NAMALWA (cell line): Measurements from ENCODE around the gene NRXN3.

Experiments used
- DNase-seq: peaks from one replicate; pipeline ENCODE4 v3.0.0-alpha.2; 2015; ENCODE audit warnings: low spot score

Gene NRXN3

GRCh38 chr14:79363291-79363690 lies 1193.1 kb downstream of the NRXN3 start:
- no peak for DNase-seq

DNA sequence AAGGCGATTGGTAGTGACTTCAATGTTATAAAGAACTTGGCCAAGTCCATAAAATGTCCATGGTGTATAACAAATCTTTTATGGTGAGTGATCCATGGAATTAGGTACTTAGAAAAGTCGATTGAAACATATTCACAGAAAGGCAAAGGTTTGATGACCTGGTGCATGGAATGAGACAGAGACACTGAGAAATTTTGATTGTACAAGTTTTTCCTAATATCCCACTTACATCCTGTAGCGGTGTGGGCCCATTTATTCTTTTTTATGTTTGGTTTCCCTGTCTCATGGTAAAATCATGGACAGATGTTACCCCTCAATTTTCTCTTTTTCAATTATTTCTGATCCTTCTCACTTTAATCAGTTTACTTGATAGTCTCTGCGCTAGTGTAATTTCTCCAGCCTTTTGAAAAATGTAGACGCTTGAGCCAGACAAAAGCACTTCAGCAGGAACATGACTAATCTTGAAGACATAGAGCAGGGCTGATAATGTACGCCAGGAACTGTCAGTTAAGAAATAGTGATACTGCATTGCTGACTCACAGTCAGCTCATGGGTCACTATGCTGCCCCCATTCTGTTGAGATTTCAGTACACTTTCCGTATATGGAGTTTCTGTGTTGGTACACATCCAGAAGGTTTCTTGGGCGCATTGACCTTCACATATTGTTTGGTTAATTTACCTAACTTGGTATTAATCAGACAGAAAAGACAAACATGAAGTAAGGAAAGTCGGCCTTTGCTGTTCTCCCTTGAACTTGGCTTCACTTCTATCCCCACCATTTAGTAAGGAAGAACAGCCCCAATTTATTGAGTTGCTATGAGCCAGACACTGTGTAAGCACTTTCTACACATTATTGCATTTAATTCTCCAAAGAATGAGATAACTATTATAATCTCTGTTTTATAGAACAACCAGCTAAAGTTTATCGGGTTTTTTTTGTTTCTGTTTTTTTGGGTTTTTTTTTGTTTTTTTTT lies 1199.5 kb downstream of the NRXN3 start:
- DNase-seq: no peak

DNA sequence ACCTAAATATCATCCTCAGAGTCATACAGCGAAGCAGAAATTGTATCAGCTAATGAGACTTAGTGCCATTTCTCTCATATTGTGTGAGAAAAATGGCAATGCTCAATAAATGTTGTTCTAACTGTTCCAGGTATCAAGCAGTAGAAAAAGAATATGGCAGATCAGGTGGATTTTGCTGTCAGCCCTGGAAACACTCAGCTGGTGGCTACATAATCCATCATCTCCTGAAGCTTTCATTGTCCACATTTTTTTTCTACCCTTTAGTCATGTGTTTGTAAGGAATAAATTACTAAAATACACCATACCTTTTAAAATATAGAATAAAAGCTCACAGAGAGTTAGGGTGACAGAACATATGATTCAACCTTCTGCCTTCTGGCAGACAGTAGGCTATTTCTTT lies 1200.8 kb downstream of the NRXN3 start:
- no peak for DNase-seq

- DNase-seq: no peak
These were observed 1203.3 kb downstream of the NRXN3 start for GRCh38 chr14:79373451-79373850.

GRCh38 chr14:79375356-79375755 lies 1205.2 kb downstream of the NRXN3 start:
- DNase-seq: no peak

GRCh38 chr14:79376557-79376956 lies 1206.4 kb downstream of the NRXN3 start:
- no peak for DNase-seq

DNA sequence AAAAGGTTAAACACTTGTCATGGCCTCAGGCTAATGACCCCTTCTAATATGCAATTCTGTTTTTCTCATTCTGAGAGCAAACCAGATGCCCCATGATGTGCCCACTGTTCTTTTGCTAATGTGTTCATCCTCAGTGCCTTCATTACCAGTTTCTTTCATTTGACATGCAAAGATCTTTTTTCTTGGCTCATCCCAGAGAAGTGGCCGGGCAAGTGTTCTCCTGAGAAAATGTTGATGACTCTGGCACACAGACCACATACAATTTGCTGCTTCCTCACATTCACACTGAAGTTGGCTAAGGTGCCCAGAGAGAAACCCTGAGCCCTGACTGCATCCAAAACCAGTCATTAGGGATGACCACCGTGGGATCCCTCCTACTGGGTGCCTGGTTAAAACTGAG lies 1207.8 kb downstream of the NRXN3 start:
- no peak for DNase-seq

GRCh38 chr14:79379266-79379665 lies 1209.1 kb downstream of the NRXN3 start:
- no peak for DNase-seq

GRCh38 chr14:79383031-79383430 lies 1212.9 kb downstream of the NRXN3 start:
- no peak for DNase-seq

GRCh38 chr14:79383475-79383874 lies 1213.3 kb downstream of the NRXN3 start:
- no peak for DNase-seq

- no peak for DNase-seq
These were observed 1224.9 kb downstream of the NRXN3 start for GRCh38 chr14:79395061-79395460.

DNA sequence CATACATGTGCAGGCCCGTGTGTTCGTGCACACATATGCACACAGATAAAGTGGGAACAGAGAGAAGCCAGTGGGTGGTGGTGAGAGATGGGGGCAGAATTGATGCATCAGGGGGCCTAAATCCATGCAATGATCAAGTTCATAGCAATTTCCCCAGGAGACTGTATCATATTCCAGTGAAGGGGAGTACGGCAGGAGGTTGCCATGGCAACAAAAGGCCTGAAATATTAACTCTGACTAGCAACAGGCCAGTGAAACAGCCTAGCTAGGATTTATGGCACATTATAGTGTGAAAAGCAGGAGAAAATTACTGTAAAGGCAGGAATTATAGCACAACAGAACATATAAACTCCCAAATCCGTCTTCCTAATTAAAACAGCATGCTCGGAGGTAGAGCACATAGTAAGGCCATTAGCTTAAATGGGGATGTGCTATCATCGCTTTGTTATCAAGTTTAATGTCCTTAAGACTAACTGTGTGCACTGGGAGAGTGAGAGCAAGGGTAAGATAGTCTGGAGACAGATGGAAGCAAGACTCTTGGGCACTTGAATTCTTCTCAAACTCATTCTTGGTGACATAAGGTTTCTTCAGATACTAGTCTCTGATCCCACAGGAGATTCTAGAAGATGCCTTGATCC lies 1234.8 kb downstream of the NRXN3 start:
- DNase-seq: no peak

DNA sequence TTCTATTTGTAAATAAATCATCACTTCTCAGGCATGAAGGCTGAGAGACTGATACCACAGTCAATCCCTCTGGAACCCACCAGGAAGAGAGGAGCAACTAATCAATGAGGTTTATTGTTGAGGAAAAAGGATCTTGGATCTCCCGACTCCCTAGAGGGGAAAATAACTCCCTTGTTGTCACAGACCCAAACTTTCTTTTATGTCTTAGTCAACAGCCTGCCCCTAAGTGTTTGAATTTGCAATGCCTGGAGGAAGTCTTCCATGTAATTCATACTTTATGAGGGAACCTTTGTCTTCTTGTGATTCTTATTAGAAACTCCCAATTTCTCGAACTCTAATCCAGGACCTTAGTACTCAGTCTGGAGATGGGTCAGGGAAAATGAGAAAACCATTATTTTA lies 1235.3 kb downstream of the NRXN3 start:
- DNase-seq: no peak

- DNase-seq: no peak
These were observed 1237.4 kb downstream of the NRXN3 start for GRCh38 chr14:79407572-79407971.

- DNase-seq: no peak
These were observed 1238.5 kb downstream of the NRXN3 start for GRCh38 chr14:79408696-79409095.

DNA sequence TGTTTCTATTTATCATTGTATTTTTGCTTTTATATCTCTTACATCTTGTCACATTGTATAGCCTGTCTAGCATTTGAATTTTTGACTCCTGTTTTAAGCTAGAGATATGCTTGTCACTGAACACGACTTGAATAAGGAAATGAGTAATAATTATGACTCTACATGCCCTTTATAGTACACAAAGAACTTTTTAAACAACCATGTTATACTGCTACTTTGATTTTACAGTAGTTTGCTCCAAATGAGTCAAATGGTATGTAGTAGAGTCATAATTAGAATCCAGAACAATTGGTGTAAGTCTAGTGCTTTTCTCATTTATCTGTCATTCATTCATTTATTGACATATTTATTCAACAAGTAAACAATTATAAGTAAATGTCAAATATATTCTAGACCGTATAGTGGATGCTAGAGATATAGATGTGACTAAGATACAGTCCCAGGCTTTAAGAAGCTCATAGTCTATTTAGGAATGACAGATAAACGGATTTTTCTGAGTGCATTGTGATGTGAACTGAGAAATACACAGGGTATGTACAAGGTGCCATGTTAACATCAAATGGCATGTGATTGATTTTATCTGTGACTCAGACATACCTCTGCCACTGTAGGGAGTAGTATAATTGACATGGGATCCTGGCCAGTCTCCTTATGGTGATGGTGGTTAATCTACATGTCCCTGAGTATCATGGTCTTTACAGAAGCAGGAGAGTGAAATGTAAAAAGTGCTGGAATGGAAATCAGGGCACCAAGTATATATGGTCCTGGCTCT lies 1241.4 kb downstream of the NRXN3 start:
- DNase-seq: no peak

GRCh38 chr14:79412822-79413221 lies 1242.6 kb downstream of the NRXN3 start:
- no peak for DNase-seq

GRCh38 chr14:79413734-79414428 lies 1243.7 kb downstream of the NRXN3 start:
- no peak for DNase-seq

DNA sequence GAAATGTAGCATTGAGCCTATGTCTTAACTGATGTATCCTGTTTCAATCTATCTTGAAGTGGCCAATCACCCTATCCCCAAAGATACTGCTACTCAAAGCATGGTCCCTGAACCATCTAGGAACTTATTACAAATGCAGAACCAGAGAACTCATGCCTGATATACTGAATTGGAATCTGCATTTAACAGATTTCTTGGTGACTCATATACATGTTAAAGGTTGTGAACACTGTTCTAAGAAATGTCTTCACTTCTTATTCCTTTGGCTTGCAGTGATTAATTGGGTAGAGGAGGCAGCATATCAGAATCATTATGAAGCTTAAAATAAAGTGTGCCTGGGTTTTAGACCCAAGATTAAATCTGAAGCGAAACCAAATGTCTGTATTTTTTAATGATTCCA lies 1245.6 kb downstream of the NRXN3 start:
- no peak for DNase-seq

DNA sequence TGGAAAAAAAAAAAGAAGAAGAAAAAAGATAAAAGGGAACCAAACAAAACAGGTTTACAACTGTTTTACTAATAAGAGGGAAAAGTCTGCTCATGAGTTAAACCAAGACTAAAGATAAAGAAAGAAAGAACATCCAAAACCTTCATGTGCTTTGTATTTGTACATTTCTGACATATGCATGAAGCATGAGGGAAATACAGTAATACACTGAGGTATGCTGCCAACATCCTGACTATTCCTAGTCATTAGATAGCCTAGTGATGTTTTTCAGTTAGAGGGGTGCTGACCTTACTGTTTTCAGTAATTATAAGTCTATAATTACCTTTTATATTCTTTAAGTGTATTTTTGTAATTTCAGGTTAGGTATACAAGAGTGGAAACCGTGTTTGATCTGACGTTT lies 1247.8 kb downstream of the NRXN3 start:
- DNase-seq: no peak

DNA sequence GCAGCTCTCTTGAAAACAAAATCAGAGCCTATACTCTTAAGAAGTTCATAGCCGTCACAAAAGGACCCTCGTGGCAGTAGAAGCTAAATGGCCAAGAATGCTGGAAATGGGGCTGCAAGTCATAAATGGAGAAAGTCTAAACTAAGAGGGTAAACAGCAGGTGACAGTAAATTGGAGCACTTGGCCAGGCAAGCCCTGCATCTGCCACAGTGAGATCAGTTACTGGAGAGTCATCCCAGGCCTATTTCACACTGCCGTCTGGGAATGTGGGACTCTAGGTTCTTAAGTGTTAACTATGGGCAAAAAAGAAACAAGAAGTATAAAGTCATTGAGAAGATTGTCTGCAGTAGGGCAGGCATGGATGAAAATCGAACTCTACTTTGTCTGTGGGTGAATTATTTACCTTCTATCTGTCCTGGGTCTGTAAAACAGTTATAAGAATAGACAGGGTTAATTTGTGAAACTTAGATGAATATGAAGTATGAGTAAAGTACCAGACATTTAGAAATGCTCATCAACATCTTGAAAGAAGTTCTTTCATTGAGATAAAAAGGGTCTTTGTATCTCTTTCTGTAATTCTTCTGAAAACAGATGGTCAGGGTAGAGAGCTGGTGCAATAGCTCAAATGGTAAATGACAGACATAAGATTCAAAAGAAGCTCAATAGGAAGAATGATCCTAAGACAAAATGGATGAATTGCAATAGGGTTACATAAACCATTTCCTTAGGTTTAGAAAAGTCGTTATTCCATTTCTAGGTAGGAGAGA lies 1248.7 kb downstream of the NRXN3 start:
- DNase-seq: no peak
